ENCODE results near the gene IGSF5.
A peak's percentile ranks its signal among the peaks of the same experiment; 100 is the strongest.

Gene IGSF5

DNA sequence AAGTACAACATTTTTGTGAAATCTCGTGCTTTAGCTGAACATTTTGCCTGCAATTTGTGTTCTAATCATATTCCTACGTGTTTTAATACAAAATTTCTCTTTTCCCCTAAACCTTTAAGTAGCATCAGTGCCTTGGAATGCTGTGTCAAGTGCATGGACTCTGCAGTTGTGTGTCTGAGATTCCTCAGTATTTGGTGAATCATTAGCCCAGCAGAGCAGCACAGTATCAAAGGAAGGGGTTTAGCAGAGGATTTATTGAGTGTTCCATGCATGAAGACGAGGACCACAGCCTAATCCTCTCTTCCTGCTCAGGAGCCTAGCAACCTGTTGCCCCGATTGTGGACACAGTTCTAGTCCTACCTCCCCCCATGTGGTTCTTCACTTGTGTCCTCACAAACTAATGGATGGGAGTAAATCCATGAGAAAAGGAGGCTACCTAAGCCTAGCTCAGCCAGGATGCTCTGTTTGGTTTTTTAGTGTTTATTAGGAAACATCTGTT lies 92.9 kb downstream of the IGSF5 start:
- no peak for DNase-seq

DNA sequence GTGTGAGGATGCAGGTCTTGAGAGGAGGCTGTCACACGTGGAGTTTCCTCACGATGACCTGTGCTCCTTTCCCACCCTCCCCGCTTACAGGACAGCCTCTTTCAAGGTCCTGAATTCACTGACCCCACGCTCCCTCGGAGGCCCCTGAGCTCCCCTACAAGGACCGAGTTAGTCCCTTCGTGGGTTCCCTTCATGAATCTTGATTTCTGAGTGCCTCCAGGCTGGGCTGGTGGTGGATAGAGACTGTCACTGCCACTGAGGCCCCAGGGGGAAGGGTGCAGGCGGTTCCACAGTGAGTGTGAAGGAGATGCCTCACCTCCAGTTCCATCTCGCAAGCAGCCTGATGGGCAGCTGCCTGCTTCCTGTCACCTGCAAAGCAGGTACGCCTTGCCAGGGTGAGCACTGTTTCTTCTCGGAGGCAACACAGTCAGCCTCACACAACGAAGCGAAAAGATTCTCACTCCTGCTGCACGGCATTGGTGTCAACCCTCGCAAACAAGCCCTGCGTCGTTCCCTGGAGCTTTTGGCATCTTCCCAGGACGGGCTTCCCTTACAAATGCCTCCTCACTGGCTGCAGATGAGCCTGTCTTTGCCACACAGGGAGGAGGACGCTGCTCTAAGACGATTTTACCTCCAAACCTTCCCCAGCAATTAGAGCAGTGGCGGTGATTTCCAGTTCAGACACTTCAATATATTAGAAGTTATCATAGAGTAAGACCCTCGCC lies 95.6 kb downstream of the IGSF5 start:
- no peak for DNase-seq

DNA sequence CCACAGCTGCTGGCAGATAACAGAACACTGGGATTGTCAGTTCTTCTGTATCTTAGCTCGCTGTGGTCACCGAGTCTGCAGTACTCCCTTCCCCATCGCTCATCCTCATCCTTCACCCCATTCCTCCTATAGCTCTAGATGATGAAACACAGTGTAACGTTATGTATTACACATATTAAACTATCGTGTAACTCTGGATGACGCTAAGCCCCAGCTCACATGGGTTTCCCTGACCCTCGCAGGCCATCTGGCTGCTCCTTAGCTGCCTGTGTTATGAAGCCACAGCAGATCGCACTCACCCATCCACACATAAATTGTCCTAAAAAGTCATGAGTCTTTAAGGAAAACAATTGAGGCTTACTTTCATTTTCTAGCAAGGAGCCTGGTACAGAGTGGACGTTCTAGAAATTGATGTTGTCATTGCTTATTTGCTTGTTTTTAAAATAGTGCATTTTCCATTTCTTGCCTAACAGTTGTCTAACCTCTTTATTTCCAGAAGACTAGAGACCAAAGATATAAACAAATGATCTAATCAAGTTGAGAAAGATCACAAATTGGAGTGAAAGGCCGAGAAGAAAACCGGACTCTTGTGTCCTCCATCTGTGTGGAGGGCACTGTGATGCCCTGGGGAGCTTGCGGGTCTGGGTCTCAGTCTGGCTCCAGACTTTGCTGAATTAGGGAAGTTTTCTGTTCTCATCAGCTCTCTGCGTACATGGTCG lies 97.9 kb downstream of the IGSF5 start:
- DNase-seq: no peak

DNA sequence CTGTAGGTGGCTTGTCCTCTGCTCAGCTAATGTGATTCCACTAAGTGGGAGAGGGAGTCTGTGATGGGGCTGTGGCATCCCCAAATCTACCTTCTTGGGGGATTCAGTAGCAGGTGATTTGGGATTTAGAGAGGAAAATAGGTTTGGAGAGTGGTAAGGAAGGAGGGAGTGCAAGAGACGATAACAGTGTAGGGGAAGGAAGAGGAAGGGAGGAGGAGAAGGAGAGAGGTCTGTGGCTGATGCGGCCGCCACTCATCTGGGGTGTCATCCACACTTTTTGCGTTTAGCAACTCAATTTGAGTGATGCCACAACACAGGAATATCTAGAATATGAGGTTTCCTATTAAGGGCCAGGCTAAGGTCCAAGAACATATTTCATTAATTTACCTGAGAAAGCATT lies 98.5 kb downstream of the IGSF5 start:
- DNase-seq: no peak

DNA sequence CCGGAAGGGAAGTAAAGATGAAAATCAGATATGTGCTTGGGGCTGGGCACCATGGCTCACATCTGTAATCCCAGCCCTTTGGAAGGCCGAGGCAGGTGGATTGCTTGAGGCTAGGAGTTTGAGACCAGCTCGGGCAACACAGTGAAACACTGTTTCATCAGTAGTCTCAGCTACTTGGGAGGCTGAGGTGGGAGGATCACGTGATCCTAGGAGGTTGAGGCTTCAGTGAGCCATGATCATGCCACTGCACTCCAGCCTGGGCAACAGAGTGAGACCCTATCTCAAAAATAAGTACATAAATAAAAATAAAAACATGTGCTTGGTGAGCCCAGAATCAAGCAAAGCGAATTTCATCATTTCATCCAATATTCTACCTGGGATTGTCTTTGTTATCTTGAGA lies 98.9 kb downstream of the IGSF5 start:
- DNase-seq: no peak

DNA sequence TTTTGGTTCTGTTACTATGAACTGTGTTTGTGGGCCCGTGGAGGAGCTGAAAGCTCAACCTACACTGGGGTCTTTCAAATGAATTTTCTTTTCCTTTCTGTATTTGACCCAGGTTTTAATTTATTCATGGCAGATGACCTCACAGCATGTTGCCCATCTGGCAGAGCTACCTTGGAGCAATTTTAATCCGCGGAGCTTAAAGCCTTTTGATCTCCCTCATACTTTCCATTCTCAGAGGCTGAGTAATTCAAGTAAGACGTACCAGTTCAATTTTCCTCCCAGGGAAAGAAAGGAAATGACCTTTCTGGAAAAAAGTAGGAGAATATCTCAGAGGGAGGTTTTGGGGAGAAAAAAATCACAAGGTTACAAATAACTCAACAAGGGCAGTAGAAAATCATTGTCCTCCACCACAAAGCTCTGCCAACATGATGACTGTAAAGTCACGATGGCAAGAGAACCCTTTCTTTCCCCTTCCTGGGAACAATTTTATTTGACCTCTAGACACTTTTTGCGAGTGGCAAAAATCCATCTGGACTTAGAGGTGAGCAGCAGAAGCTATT lies 100.7 kb downstream of the IGSF5 start:
- peak; percentile 69 for DNase-seq

DNA sequence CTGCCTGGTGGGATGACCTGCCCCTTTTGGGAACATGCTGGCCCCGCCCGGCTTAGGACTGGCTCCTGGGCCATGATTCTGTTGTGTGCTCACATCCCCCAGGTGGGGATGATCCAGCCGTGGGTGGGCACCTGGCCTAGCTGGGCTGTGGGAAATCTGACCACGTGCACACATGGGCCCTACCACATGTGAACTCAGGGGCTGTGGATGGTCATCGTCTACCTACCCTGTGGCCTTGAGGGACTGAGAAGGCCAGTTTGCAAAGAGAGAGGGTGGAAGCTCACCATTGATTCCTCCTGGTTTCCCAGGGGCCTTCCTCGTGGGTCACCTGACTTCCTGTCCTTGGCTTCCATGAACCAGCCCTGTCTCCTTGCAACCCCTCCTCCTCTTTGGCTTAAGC lies 102.9 kb downstream of the IGSF5 start:
- DNase-seq: no peak

DNA sequence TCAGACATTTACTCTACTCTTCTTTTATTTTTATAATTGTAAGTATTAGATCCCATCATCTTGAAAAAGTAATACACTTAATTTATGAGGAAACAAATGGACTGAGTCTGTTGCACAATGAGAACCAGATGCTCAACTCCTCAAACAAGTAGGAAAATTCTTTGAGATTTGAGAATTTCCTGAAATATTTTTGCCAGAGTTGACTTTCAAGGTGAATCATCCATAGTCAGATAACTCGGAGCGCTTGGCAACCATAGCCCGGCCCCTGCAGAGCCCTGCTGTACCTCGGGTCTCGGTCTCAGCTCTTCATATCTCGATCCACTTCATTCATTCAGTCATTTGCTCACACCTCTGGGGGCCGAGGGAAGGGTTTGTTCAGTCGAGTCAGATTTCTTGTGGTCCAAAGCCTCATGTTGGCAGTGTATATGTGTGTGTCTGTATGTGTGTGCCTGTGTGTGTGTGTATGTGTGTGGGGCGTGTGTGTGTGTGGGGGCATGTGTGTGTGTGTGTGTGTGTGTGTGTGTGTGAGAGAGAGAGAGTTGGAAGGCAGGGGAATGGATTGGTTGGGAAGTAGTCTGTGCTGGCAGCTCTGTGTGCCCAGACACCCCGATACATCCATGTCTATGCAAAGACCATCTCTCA lies 104.2 kb downstream of the IGSF5 start:
- no peak for DNase-seq

DNA sequence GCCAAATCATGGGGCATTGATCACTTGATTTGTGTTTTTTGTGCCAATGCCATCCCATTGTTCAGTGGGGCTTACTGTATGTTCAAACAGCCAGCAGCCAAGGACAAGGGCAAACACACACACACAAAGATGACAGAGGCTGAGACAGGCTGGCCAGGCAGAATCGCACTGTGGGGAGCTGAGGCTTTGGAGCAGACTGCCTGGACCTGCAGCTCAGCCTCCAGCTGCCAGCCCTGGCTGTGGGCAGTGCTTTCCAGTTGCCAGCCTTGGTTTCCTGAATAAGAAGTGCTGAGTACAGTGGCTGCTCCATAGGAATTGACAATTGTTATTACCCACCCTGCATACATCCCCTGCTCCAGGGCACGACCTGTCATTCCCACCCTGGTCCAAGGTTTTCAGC lies 105.3 kb downstream of the IGSF5 start:
- no peak for DNase-seq

DNA sequence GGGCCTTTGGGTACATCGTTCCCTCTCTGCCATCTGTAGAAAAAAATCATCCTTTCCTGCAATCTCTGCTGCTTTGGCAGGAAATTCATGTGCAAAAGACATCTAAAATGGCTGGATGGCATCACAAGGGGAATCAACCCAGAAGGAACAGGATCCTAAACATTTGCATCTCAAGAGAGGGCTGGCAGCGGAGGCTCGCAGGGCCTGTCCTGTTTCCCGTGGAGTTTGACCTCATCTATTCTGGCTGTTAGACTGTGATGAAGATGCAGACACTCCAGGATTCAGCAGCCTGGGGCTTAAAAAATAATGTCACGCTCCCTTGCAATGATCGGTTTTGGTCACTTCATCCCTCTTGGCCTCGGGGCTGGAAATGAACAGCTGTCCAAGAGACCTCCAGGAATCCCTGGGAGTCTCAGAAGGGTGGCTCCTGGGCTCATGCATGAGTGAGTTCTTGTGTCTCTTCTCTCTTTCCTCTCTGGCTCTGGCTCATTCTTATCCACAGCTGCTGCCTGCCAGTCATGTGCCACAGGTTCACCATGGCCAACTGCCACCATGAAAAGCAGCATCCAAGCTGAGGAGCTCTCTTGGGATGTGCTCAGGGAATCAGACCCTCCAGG lies 106.1 kb downstream of the IGSF5 start:
- DNase-seq: no peak

Measured in DMS 273 treated with DMSO at 0.1 percent for 48 hours (cell line).